ENCODE measurements around the gene NDUFAF2. TPM values are rescaled to one million over a fixed set of nuclear protein-coding genes. Genes with fewer than 3 reads are reported as not detected.
A peak's percentile ranks its signal among the peaks of the same experiment; 100 is the strongest.
"Not testable (repeated sequence)": the region's sequence is repeated elsewhere in the genome, so short reads cannot be mapped to it uniquely, and the experiment has no call there.

Gene NDUFAF2
- total RNA-seq, 1 donor from 2014 or later: 41.2 TPM

DNA sequence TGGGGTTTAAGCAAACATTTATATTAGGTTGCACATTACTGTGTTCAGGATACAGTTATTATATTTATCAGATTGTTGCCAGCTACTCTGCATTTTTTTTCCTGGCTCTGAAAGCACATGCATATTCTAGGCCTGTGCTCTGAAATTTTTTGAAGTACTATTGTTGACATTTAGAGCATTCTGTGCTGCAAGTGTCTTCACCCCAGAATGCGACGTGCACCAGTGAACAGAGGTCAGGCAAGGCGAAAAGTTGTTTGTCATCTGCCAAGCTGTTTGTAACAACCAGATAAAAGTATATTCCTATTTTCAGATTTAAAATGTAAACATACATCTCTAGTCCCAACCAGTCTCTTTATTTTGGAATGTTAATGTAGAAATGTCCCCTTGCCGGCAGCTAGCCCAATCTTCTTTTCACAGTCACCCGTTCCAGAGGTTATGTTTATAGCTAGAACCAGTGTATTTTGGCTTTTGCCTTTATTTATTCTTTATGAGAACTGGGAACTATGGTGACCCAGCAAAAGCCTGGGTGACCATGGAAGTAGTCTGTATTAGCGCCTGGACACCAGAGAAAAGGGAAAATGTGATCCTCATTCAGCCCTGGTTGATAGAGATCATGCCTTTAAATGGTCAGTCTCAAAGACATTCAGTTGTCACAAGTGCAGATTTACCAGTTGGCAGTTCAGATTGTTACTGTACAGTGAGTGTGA, 84.6 kb downstream of the NDUFAF2 start:
- intact Hi-C loops (cut with DNase I): no loop called here
- DNase-seq: no peak
- ATAC-seq (ENCODE audit: poor library complexity): peak; percentile 78

GRCh38 chr5:61030163-61030482, 85.1 kb downstream of the NDUFAF2 start:
- no peak for DNase-seq
- no peak for ATAC-seq (ENCODE audit: poor library complexity)
- intact Hi-C loops (cut with DNase I): no loop called here

DNA sequence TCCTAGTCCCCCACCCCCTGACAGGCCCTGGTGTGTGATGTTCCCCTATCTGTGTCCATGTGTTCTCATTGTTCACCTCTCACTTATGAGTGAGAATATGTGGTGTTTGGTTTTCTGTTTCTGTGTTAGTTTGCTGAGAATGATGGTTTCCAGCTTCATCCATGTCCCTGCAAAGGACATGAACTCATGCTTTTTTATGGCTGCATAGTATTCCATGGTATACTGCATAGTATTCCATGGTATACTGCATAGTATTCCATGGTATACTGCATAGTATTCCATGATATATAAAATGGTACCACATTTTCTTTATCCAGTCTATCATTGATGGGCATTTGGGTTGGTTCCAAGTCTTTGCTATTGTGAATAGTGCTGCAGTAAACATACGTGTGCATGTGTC, 86.3 kb downstream of the NDUFAF2 start:
- ATAC-seq (ENCODE audit: poor library complexity); DNase-seq; intact Hi-C loops (cut with DNase I): not testable (repeated sequence)

- intact Hi-C loops (cut with DNase I): no loop called here
- no peak for DNase-seq
- no peak for ATAC-seq (ENCODE audit: poor library complexity)
These were observed 99.5 kb downstream of the NDUFAF2 start for GRCh38 chr5:61044545-61044944.

- ATAC-seq (ENCODE audit: poor library complexity) (no peak), DNase-seq (no peak)
- intact Hi-C loops (cut with DNase I): no loop called here
These were observed 102.3 kb downstream of the NDUFAF2 start for GRCh38 chr5:61047346-61047745.

DNA sequence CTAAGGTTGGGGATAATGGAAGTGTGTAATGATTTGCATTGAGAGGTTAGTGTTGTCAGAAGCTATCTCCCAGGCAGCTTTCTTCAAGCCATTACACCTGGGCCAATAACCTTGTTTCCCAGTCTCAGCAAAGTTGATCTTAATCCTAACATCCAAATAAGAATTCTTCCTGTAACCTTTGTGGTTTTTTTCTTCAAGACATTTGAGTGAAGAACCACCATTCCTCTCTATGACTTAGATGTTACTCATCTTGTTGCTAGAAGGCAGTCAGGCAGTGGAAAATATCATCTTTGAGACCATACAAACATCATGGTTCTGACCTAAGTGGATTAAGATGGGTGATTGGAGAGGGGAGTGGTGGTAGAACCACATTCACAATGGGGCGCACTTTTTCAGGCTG, 103.5 kb downstream of the NDUFAF2 start:
- intact Hi-C loops (cut with DNase I): no loop called here
- ATAC-seq (ENCODE audit: poor library complexity): no peak
- DNase-seq: no peak

DNA sequence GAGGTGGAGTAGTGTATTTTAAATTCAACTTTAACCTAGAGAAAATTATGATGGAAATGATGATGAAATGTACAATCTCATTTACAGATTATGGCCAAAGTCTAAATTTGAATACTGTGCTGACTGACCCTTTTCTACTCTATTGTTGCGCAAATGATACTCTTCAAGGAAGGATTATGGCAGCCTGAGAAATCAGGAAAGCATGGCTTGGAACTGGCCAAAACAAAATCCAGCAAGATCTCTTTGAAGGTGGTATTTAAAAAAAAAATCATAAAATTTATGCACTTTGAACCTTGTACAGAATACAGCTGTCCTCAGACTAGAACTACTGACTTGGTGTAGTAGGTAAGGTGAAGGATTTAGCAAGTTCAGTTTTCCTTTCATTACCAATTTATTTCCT, 105.3 kb downstream of the NDUFAF2 start:
- intact Hi-C loops (cut with DNase I): loop anchor here (10.0 kb wide), 2 partner anchors 605 to 885 kb away; no protein-coding TSS in a partner anchor
- ATAC-seq (ENCODE audit: poor library complexity): no peak
- no peak for DNase-seq

- intact Hi-C loops (cut with DNase I): loop anchor here (10.0 kb wide), 2 partner anchors 604 to 884 kb away; no protein-coding TSS in a partner anchor
- DNase-seq: no peak
- no peak for ATAC-seq (ENCODE audit: poor library complexity)
These were observed 106.3 kb downstream of the NDUFAF2 start for GRCh38 chr5:61051267-61051666.

- ATAC-seq (ENCODE audit: poor library complexity) (no peak), DNase-seq (no peak)
- intact Hi-C loops (cut with DNase I): loop anchor here (10.0 kb wide), 2 partner anchors 602 to 882 kb away; no protein-coding TSS in a partner anchor
These were observed 107.9 kb downstream of the NDUFAF2 start for GRCh38 chr5:61052882-61053281.

GRCh38 chr5:61053937-61054336, 108.9 kb downstream of the NDUFAF2 start:
- intact Hi-C loops (cut with DNase I): loop anchor here (10.0 kb wide), 2 partner anchors 601 to 881 kb away; no protein-coding TSS in a partner anchor
- no peak for ATAC-seq (ENCODE audit: poor library complexity)

GRCh38 chr5:61055434-61056006, 110.5 kb downstream of the NDUFAF2 start:
- ATAC-seq (ENCODE audit: poor library complexity) (peak; percentile 41), DNase-seq (no peak)
- intact Hi-C loops (cut with DNase I): loop anchor here (10.0 kb wide), 2 partner anchors 599 to 879 kb away; no protein-coding TSS in a partner anchor

More at GRCh38 chr5:61053937-61054336, 108.9 kb downstream of the NDUFAF2 start:
- DNase-seq: no peak

DNA sequence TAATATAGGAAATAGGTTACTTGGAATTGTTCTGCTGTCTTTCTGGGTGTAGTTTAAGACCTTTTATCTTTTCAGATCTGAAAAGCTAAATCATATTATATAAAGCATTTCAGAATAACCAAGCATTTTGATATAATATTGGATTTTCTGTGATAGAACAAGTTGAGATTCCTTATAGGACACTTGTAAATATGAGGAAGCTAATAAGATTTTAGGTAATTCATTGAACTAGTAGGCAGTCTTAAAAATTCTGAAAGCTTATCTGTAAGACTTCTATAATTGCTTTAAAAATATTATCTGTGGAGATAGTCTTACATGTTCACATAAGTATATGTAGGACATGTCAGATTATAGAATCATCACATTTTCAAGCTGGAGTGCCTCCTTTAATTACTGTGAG, 114.5 kb downstream of the NDUFAF2 start:
- DNase-seq (no peak), ATAC-seq (ENCODE audit: poor library complexity) (no peak)
- intact Hi-C loops (cut with DNase I): loop anchor here (10.0 kb wide), 2 partner anchors 595 to 875 kb away; no protein-coding TSS in a partner anchor

- ATAC-seq (ENCODE audit: poor library complexity) (no peak), DNase-seq (no peak)
- intact Hi-C loops (cut with DNase I): no loop called here
These were observed 124.1 kb downstream of the NDUFAF2 start for GRCh38 chr5:61069150-61069549.

- intact Hi-C loops (cut with DNase I): no loop called here
- no peak for ATAC-seq (ENCODE audit: poor library complexity)
- no peak for DNase-seq
These were observed 126.5 kb downstream of the NDUFAF2 start for GRCh38 chr5:61071526-61071925.

DNA sequence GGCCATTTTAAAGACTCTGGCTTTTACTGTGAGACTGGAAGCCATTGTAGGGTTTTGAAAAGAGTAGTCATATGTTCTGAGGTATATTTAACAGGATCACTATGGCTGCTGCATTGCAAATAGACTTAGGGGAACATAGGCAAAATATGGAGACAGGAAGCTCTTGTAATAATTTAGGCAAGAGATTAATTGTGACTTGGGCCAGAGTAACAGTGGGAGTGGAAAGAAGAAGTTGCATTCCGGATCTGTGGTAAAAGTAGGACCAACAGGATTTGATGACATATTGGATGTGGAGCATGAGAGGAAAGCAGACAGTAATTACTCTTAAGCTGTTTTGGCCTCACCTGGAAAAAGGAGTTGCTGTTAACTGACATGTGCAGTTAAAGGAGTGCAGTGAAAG, 131.6 kb downstream of the NDUFAF2 start:
- ATAC-seq (ENCODE audit: poor library complexity): no peak
- no peak for DNase-seq
- intact Hi-C loops (cut with DNase I): no loop called here

GRCh38 chr5:61081741-61082140, 136.7 kb downstream of the NDUFAF2 start:
- ATAC-seq (ENCODE audit: poor library complexity) (no peak), DNase-seq (no peak)
- intact Hi-C loops (cut with DNase I): no loop called here

- DNase-seq (no peak), ATAC-seq (ENCODE audit: poor library complexity) (no peak)
- intact Hi-C loops (cut with DNase I): no loop called here
These were observed 137.7 kb downstream of the NDUFAF2 start for GRCh38 chr5:61082516-61083280.

GRCh38 chr5:61084658-61085057, 139.7 kb downstream of the NDUFAF2 start:
- intact Hi-C loops (cut with DNase I): no loop called here
- no peak for DNase-seq
- ATAC-seq (ENCODE audit: poor library complexity): no peak

GRCh38 chr5:61085885-61086284, 140.9 kb downstream of the NDUFAF2 start:
- DNase-seq (no peak), ATAC-seq (ENCODE audit: poor library complexity) (no peak)
- intact Hi-C loops (cut with DNase I): no loop called here

GRCh38 chr5:61087921-61088320, 142.9 kb downstream of the NDUFAF2 start:
- DNase-seq: no peak
- intact Hi-C loops (cut with DNase I): no loop called here
- no peak for ATAC-seq (ENCODE audit: poor library complexity)

Measured in Right ventricle myocardium superior (tissue), 1 donor.